Activated gamma-delta T cell treated with Interleukin-2 at 50 U/mL for 16 hours (primary cell): ENCODE measurements around the gene MAST2.
"Not testable (repeated sequence)": the region's sequence is repeated elsewhere in the genome, so short reads cannot be mapped to it uniquely, and the experiment has no call there.

Experiments used
- DNase-seq: peaks from one replicate; pipeline ENCODE4 v3.0.0-alpha.2; 2020

Gene MAST2

GRCh38 chr1:45949462-45949861 lies 146.1 kb downstream of the MAST2 start:
- not testable (repeated sequence) for DNase-seq

GRCh38 chr1:45952072-45952471 lies 148.7 kb downstream of the MAST2 start:
- DNase-seq = no peak

DNA sequence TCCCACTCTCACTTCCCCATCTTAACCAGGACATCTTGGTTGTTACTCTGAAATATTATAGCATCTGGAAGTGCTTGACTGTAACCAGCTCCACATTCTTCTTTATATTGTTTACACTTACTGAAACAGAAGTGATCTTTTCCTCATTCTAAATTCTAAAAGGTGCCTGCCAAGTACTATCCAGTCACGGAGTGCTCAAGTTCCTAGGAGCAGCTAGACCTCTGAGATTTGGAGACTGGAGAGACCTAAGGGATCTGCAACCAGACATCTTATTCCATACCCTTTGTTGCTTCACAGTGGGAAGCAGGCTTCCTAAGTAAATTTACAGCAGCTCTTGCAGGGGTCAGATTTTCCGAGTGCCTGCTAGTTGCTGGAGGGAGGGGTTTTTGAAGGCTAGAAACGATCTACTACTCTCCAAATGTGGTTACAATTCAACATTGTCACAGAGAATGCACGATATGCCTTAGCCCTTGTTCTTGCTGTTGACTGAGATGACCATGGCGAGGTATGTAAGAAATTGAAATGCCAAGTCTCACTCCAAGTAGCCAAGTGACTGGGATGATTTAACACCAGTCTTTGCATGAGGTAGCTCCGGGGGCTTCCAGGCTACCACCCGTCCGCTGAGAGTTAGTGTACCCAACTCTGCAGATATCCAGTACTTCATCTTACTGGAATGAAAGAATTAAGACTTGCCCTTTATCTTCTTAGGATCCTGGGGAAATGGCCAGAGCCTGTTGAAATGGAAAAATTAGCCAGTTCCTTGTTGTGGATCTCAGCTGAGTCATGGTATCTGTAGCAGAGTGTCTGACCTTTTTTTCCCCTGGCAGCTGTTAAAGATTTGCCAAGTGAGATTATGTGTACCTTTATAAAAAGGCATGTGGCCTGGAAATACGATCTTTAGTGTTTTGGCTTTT lies 150.8 kb downstream of the MAST2 start:
- no peak for DNase-seq

GRCh38 chr1:45957684-45958083 lies 154.3 kb downstream of the MAST2 start:
- no peak for DNase-seq

DNA sequence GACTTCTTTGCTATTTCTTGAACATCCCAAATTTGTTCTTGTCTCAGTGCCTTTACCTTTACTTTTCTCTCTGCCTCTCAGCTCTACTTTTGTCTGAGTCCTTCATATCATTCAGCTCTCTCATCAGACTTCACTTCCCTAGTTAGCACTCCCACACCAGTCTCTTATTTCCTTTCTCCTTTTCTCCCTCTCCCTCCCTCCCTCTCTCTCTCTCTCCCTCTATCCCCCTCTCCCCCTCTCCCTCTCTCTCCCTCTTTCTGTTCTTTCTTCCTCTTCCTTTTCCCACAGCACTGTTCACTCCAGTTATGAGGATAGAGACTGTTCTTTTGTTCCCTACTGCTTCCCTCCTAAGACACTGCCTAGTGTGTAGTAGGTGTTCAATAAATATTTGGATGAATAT lies 154.9 kb downstream of the MAST2 start:
- no peak for DNase-seq

DNA sequence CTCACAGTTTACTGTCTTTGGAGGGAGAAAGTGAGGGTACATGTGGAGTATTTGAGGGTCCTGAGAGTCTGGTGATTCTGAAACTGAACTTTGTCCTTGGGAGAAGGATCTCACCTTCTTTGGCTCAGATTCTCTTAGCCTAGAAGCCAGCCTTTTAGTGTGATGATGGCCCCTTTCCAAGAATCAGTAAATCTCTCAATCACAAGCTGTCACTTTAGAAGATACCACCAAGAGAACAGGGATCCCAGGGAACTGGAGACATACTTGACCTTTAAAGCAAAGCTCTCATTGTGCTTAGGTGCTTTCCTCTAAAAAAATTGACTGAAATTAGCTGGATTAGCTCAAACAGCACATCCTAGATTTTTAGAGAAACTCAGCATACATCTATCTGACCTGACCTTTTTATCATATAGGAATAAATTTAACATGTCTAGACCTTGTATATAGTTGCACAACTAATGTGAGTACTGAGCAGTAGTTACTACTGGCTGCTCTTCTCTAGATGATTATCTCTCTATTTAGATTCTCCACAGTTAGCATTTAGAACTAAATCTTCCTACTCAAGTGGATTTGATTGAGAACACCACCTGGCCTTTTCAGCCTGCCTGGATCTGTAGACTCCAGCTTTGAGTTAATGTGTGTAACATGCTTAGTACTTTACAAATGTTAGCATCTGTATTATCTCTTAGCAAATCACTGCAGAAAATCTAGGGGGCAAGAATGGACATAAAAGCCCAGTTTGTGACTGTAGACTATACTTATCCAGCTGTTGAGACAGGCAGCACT lies 157.7 kb downstream of the MAST2 start:
- no peak for DNase-seq

GRCh38 chr1:45961936-45962335 lies 158.5 kb downstream of the MAST2 start:
- DNase-seq = not testable (repeated sequence)

DNA sequence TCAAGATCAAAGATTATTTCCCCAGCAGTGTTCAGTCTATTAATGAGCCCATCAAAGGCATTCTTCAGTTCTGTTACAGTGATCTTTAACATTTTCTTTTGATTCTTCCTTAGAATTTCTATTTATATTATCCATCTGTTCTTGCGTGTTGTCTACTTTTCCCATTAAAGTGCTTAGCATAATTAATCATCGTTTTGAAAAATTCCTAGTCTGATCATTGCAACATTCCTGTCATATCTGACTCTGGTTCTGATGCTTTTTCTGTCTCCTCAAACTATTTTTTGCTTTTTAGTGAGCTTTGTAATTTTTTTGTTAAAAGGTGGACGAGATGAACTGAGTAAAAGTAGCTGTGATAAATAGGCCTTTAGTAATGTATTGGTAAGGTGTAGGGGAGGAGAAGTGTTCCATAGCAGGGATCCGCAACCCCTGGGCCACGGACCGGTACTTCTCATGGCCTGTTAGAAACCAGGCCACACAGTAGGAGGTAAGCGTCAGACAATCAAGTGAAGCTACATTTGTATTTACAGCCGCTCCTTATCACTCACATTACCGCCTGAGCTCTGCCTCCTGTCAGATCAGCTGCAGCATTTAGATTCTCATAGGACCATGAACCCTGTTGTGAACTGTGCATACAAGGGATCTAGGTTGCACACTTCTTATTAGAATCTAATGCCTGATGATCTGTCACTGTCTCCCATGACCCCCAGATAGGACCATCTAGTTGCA lies 165.7 kb downstream of the MAST2 start:
- DNase-seq = no peak

DNA sequence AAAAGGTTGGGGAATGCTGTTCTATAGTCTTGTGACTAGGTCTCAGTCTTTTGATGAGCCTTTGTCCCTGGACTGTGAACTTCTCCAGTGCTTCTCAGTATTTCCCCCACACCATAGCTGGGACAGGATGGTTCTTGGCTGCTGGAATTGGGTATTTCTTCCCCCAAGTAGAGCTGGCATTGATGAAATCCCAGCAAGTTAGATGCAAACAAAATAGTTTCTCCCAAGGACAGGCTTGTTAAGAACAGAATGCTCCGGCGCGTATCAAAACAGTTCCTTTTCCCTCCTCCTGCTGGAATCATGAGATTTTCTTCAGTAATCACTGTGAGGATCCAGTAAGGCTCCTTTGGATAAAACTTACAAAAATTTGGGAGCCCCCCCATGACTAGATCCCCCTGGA lies 166.5 kb downstream of the MAST2 start:
- no peak for DNase-seq

DNA sequence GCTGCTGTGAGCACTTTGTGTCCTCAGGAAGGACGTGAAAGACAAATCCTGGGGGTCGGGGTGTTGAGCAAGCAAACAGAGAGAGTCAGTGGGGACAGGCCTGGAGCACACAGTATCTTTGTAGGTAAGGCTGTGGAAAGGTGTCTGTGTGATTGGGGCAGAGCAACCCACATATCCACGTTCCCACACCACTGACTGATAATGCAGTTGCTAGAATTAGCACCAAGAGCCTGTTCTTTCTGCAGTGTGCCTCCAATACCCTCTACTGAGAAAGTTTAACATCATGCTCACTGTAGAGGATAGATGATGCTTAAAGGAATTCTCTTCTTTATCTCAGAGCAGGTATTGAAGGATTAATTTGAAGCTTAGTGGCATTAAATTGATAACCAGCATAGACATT lies 167.9 kb downstream of the MAST2 start:
- no peak for DNase-seq

DNA sequence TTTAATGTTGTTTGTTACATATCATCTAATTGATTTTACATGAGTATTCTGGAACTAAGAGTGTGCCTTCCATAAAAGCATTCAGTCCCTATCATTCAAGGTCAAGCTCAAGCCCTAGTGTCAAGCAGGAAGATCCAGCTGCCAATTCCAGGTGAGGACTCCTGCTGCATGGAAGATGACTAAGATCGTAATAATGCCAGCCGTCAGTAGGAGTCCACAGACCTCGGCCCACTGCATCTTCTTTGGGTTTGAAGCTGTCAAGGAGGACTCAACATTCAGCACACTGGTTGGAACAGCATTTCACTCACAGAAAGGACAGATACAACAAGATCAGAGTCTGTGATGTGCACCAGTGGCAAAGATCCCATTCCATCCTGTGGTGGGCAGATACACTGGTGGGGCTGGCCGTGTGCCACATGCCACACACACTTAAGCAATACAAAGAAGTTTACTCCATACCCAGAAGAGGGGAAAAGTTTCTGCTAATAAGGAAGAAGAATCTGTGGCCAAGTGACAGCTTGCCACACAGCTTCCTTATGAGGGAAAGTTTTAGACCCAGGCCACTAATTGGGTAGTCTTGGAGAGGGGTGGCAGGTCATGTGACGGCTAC lies 168.6 kb downstream of the MAST2 start:
- DNase-seq = no peak

DNA sequence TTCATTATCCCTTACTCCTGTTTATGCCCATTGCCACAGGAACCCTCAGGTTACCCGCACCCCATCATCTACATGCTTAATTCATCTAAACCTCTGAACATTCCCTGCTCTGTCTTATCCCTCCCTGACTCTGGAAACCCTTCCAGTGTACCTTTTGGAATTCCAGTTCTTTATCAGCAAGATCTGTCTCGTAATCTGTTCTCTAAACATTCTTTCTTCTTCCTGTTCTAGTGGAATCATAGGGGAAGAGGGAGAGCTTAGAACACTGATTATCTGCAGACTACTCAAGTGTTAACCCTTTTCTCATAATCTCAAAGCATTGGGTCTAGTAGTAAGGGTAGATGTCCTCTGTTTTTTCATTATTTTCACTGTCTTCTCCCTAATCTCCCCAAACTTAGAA lies 169.2 kb downstream of the MAST2 start:
- DNase-seq = no peak

- DNase-seq = no peak
These were observed 169.7 kb downstream of the MAST2 start for GRCh38 chr1:45973121-45973520.

- DNase-seq = no peak
These were observed 171.3 kb downstream of the MAST2 start for GRCh38 chr1:45974541-45975269.

- DNase-seq = no peak
These were observed 173.2 kb downstream of the MAST2 start for GRCh38 chr1:45976623-45977022.

DNA sequence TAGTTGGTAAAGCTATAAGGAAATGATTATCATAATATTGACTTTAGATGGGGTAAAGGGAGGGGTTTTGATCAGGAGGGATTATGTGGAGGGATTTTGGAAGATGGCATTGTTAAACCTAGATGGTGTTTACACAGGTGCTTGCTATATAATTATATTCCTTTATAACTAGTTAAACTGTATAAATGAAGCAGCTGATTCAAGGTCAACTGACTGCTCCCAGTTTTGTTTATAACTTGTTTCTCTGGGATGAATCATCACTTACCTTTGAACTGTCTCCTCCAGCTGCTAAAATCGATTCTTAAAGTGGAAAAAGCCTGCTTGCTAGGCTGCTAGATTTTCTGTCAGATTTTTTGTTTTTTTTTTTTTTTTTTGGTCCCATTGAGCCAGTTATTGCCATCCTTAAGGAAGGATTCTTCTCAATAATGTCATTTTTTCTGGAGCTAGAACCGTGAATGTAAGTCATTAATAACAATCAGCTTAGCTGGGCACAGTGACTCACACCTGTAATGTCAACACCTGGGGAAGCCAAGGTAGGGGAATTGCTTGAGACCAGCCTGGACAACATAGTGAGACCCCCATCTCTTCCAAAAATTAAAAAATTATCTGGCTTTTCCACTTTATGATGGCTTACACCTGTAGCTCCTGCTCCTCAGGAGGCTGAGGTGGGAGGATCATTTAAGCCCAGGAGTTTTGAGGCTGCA lies 175.8 kb downstream of the MAST2 start:
- no peak for DNase-seq

- no peak for DNase-seq
These were observed 176.4 kb downstream of the MAST2 start for GRCh38 chr1:45979778-45980176.

- DNase-seq = no peak
These were observed 178.9 kb downstream of the MAST2 start for GRCh38 chr1:45982359-45982758.

GRCh38 chr1:45983967-45984366 lies 180.6 kb downstream of the MAST2 start:
- DNase-seq = no peak

DNA sequence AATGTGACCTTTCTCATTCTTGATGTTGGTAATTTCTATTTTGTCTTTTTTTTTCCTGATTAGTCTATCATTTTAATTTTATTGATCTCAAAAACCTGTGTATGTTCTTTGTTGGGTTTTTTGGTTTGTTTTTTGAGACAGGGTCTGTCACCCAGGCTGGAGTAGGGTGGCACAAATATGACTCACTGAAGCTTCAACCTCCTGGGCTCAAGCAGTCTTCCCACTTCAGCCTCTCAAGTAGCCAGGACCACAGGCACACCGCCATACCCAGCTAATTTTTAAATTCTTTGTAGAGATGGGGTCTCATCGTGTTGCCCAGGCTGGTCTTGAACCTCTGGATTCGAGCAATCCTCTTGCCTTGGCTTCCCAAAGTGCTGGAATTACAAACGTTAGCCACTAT lies 183.8 kb downstream of the MAST2 start:
- DNase-seq = no peak

DNA sequence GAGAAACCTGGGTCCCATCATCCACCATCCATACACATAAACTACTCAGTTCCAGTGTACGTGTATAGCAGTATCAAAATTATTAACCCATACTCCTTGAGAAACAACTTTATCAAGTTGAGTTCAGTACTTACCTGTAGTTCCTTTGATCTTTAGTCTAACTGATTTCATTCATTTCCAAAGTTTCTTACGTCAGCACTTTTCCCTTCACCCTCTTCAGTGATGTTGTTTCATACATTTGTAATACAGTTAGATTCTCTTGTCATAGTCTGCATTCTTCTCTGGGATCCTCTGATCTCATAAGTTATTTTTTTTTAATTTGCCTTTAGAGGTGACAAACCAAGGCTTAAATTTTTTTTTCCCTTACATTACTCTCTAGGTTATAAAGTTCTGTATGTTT lies 185.8 kb downstream of the MAST2 start:
- DNase-seq = no peak

DNA sequence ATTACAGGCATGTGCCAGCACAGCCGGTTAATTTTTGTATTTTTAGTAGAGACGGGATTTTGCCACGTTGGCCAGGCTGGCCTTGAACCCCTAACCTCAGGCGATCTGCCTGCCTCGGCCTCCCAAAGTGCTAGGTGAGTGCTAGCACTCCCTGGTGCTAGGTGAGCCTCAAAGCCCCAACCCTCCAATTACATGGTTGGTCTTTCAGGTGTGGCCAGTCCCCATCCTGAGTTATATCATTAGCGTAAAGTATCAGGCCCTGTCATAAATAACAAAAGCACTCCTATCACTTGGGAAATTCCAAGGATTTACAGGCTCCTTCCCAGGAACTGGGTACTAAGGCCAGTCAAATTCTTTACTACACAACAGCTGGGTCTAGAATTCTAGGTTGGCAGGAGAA lies 191.0 kb downstream of the MAST2 start:
- DNase-seq = no peak
